Parathyroid adenoma (tissue), 2 donors: ENCODE results near the gene ZDHHC14.
A peak's percentile ranks its signal among the peaks of the same experiment; 100 is the strongest.

Experiments used
- H2AFZ ChIP-seq: fragments of 300-600 bp; sonication (generic); one replicate; pipeline ENCODE4 v1.7.0; 2017; ENCODE audit warnings: antibody characterized with exemption, mild to moderate bottlenecking
- H3K27ac ChIP-seq: fragments of 300-600 bp; sonication (generic); one replicate; pipeline ENCODE4 v1.7.0; 2017
- H3K27me3 ChIP-seq: fragments of 300-600 bp; sonication (generic); one replicate; pipeline ENCODE4 v1.7.0; 2017; ENCODE audit warnings: low read length; ENCODE audit not compliant: control insufficient read depth, insufficient read depth
- H3K36me3 ChIP-seq: fragments of 300-600 bp; sonication (generic); one replicate; pipeline ENCODE4 v1.7.0; 2017; ENCODE audit warnings: low read length; ENCODE audit not compliant: control insufficient read depth, insufficient read depth
- H3K4me1 ChIP-seq: fragments of 300-600 bp; sonication (generic); one replicate; pipeline ENCODE4 v1.7.0; 2017; ENCODE audit warnings: control low read depth
- H3K4me2 ChIP-seq: fragments of 300-600 bp; sonication (generic); one replicate; pipeline ENCODE4 v1.7.0; 2017; ENCODE audit warnings: low read length
- H3K4me3 ChIP-seq: fragments of 300-600 bp; sonication (generic); one replicate; pipeline ENCODE4 v1.7.0; 2017; ENCODE audit warnings: low read depth, low read length
- H3K79me2 ChIP-seq: fragments of 300-600 bp; sonication (generic); one replicate; pipeline ENCODE4 v1.7.0; 2017; ENCODE audit warnings: control low read depth
- H3K9ac ChIP-seq: fragments of 300-600 bp; sonication (generic); one replicate; pipeline ENCODE4 v1.7.0; 2017; ENCODE audit warnings: mild to moderate bottlenecking
- H3K9me3 ChIP-seq: fragments of 300-600 bp; sonication (generic); one replicate; pipeline ENCODE4 v1.7.0; 2017; ENCODE audit warnings: low read length; ENCODE audit not compliant: control insufficient read depth
- CTCF ChIP-seq: fragments of 300-600 bp; sonication (generic); IDR thresholded peaks from one replicate; pipeline ENCODE4 v1.7.0; 2017; ENCODE audit warnings: antibody characterized with exemption, mild to moderate bottlenecking
- donor health status: primary hyperparathyroidism.

ZDHHC14 gene

GRCh38 chr6:157469378-157469777 is 88.4 kb downstream of the ZDHHC14 start:
- Histone ChIP-seq H3K79me2 (peaks cover 25% of the 10 kb centered on the region), H2AFZ (peak overlapping the region; percentile 67), H3K4me2 (no peak overlapping the region), H3K27me3 (no peaks in the 10 kb centered on the region), H3K9me3 (no peaks in the 10 kb centered on the region), H3K4me1 (peaks cover 29% of the 10 kb centered on the region), H3K4me3 (no peak overlapping the region), H3K36me3 (no peaks in the 10 kb centered on the region), H3K9ac (no peak overlapping the region), H3K27ac (no peak overlapping the region)
- TF ChIP-seq CTCF = no peak

- TF ChIP-seq CTCF = no peak
- H3K9ac ChIP-seq = no peak overlapping the region
- no peaks in the 10 kb centered on the region for H3K9me3 ChIP-seq
- H3K4me1 ChIP-seq = peaks cover 23% of the 10 kb centered on the region
- no peak overlapping the region for H3K27ac ChIP-seq
- H3K27me3 ChIP-seq = no peaks in the 10 kb centered on the region
- no peaks in the 10 kb centered on the region for H3K36me3 ChIP-seq
- no peak overlapping the region for H3K4me3 ChIP-seq
- H2AFZ ChIP-seq = no peak overlapping the region
- no peak overlapping the region for H3K4me2 ChIP-seq
- peaks cover 22% of the 10 kb centered on the region for H3K79me2 ChIP-seq
Measured at GRCh38 chr6:157471077-157471686, 90.2 kb downstream of the ZDHHC14 start.

- H2AFZ ChIP-seq = no peak overlapping the region
- no peak for TF ChIP-seq CTCF
- no peak overlapping the region for H3K9ac ChIP-seq
- H3K4me1 ChIP-seq = peaks cover 21% of the 10 kb centered on the region
- H3K4me2 ChIP-seq = no peak overlapping the region
- H3K79me2 ChIP-seq = peaks cover 26% of the 10 kb centered on the region
- H3K4me3 ChIP-seq = no peak overlapping the region
- H3K36me3 ChIP-seq = no peaks in the 10 kb centered on the region
- no peaks in the 10 kb centered on the region for H3K27me3 ChIP-seq
- no peak overlapping the region for H3K27ac ChIP-seq
- H3K9me3 ChIP-seq = no peaks in the 10 kb centered on the region
Measured at GRCh38 chr6:157471895-157472686, 91.1 kb downstream of the ZDHHC14 start.

- no peak for TF ChIP-seq CTCF
- H3K27ac ChIP-seq = no peak overlapping the region
- no peak overlapping the region for H3K4me3 ChIP-seq
- H3K9me3 ChIP-seq = no peaks in the 10 kb centered on the region
- H3K9ac ChIP-seq = no peak overlapping the region
- H3K4me2 ChIP-seq = no peak overlapping the region
- H3K27me3 ChIP-seq = no peaks in the 10 kb centered on the region
- H2AFZ ChIP-seq = no peak overlapping the region
- H3K79me2 ChIP-seq = peaks cover 19% of the 10 kb centered on the region
- H3K4me1 ChIP-seq = peaks cover 17% of the 10 kb centered on the region
- H3K36me3 ChIP-seq = no peaks in the 10 kb centered on the region
Measured at GRCh38 chr6:157476797-157477196, 95.8 kb downstream of the ZDHHC14 start.
